RWPE1 (cell line): ENCODE data around the gene IQGAP2.

ENCODE experiments used
- CTCF ChIA-PET: fragments of 350-600 bp; sonication (Branson Sonifier 250); formaldehyde crosslinking; extraction: SDS; loops from one replicate; lab custom pipeline; 2021; lab: Yijun Ruan, JAX
- POLR2A ChIA-PET: fragments of 400-600 bp; formaldehyde crosslinking; extraction: SDS; loops from one replicate; lab custom pipeline; 2020; ENCODE audit warnings: antibody characterized with exemption; ENCODE audit not compliant: low non-redundant PET; lab: Yijun Ruan, JAX
- DNase-seq: peaks from one replicate; pipeline ENCODE4 v3.0.0; 2012; ENCODE audit warnings: low spot score
- H3K27ac ChIP-seq: fragments of 450-650 bp; 2 replicates; pipeline ENCODE4 v1.5.1; 2017
- TF ChIP-seq, protein P1 (sequence below): fragments of 450-650 bp; conservative IDR thresholded peaks from 2 replicates; pipeline ENCODE4 v1.5.1; 2017; ENCODE audit warnings: low read depth, mild to moderate bottlenecking

The IQGAP2 gene

DNA sequence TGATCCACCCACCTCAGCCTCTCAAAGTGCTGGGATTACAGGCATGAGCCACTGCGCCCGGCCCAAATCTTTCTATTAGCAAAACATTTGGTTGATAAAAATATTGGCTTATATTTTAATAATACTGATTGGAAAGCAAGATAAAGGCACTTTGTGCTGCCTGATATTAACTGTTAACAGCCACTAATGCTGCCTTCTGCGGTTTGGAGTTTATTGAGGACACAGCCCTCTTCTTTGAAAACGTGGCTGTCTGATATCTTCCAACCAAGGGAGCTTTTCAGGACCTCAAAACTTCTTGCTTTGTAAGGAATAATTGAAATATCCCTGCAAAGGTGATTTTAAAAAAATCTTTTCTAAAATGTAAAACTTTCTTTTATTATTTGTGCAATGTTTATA lies 94.0 kb downstream of the IQGAP2 start:
- TF ChIP-seq, protein P1, sequence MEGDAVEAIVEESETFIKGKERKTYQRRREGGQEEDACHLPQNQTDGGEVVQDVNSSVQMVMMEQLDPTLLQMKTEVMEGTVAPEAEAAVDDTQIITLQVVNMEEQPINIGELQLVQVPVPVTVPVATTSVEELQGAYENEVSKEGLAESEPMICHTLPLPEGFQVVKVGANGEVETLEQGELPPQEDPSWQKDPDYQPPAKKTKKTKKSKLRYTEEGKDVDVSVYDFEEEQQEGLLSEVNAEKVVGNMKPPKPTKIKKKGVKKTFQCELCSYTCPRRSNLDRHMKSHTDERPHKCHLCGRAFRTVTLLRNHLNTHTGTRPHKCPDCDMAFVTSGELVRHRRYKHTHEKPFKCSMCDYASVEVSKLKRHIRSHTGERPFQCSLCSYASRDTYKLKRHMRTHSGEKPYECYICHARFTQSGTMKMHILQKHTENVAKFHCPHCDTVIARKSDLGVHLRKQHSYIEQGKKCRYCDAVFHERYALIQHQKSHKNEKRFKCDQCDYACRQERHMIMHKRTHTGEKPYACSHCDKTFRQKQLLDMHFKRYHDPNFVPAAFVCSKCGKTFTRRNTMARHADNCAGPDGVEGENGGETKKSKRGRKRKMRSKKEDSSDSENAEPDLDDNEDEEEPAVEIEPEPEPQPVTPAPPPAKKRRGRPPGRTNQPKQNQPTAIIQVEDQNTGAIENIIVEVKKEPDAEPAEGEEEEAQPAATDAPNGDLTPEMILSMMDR = no peak
- ChIA-PET POLR2A (no interaction called here), CTCF (no interaction called here)
- no peak overlapping the region for H3K27ac ChIP-seq
- DNase-seq = no peak

DNA sequence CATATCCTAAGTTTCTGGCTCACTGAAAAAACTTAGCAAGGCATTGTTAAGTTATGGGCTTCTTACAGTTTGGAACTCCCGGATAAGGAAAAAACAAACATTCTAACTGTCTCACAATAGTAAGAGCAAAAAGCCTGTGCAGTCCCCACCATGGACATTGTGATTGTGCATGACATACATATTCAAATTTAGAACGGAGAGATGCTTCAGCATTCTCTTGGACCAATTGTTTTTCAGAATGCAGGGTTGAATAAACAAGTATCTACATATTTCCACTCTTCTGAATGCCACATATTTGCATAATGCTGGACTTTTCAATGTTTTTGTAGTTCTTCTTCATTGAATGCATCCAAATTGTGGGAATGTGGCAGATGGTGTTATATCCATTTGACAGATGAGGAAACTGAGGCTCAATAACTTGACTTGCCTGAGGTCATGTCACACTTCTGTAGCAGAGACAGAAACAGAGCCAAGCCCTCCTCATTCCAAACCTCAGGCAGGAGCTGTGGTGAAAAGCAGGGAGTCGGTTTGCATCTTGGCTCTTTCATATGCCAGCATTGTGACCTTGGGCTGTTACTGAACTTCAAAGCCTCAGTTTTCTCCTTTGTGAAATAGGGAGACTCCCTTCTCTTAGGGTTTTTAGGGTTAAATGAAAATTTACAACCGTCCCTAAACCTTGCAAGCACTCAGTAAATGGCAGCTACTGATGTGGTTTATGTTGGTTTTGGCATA lies 95.1 kb downstream of the IQGAP2 start:
- POLR2A ChIA-PET = no interaction called here
- DNase-seq = no peak
- no peak overlapping the region for H3K27ac ChIP-seq
- TF ChIP-seq, protein P1 = no peak
- CTCF ChIA-PET = interaction anchor here (0.7 kb wide), 1 partner anchor 1337 kb away, joined by 3 read pairs; no protein-coding TSS in a partner anchor

DNA sequence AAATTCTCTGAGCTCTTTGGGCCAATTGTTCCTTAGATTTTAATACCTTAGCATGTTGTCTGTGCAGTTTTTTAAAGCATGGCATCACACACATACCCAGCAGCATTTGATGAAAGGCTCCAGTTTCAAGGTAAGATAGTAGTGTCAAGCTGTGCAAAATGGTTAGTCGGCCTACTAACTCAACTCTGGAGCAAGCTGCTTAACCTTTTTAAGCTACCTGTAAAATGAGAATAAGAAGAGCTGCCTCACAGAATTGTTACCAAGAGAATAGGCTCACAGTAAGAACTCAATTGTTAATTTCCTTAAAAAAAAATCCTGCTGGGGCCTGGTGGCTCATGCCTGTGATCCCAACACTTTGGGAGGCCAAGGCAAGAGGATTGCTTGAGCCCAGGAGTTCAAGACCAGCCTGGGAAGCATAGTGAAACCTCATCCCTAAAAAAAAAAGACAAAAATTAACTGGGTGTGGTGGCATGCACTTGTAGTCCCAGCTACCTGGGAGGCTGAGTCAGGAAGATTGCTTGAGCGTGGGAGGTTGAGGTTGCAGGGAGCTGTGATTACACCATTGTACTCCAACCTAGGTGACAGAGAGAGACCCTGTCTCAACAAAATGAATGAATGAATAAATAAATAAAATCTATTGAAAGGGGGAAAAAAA lies 96.5 kb downstream of the IQGAP2 start:
- CTCF ChIA-PET = no interaction called here
- POLR2A ChIA-PET = no interaction called here
- TF ChIP-seq, protein P1 = no peak
- no peak overlapping the region for H3K27ac ChIP-seq
- DNase-seq = no peak

GRCh38 chr5:76500633-76501393 lies 97.7 kb downstream of the IQGAP2 start:
- POLR2A ChIA-PET = no interaction called here
- CTCF ChIA-PET = interaction anchor here (0.7 kb wide), 2 partner anchors 172 to 273 kb away, joined by 3 to 4 read pairs; no protein-coding TSS in a partner anchor
- DNase-seq = no peak
- no peak overlapping the region for H3K27ac ChIP-seq
- TF ChIP-seq, protein P1 = no peak

DNA sequence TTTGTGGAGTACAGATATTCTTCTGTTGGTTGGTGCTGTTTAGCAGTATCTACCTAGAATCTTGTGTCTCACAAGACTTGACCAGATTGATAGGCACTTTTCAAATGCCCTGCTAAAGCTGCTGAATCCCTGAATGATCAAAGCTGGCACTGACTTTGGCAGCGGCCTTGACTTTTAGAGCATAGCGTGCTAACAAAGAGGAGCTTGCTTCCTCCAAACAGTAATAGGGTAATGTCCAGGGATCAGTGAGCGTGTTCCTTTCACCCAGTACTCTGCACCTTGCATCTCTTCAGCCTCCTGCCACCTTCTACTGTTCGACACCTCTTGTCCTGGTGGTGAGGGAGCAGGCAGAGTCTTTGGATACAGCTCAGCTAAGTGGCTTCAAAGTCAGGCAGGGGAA lies 100.8 kb downstream of the IQGAP2 start:
- ChIA-PET POLR2A (no interaction called here), CTCF (interaction anchor here (0.5 to 0.8 kb wide), 3 partner anchors 17 to 714 kb away, joined by 3 to 6 read pairs (median 3); no protein-coding TSS in a partner anchor)
- TF ChIP-seq, protein P1 = no peak
- H3K27ac ChIP-seq = no peak overlapping the region
- no peak for DNase-seq
